Bronchial epithelial cell (primary cell): ENCODE measurements around the gene DUSP1. TPM values are rescaled to one million over a fixed set of nuclear protein-coding genes. Genes with fewer than 3 reads are reported as not detected.
"Not testable (repeated sequence)": the region's sequence is repeated elsewhere in the genome, so short reads cannot be mapped to it uniquely, and the experiment has no call there.

Experiments used
- DNase-seq: peaks from one replicate; pipeline ENCODE4 v3.0.0-alpha.2; 2010; ENCODE audit warnings: low read depth
- FAIRE-seq: peaks from 2 replicates; lab custom pipeline; 2011; peaks lifted over from hg19 to GRCh38; lab: Jason Lieb, UNC
- H3K27me3 ChIP-seq: 2 replicates; pipeline ENCODE4 v1.5.1; 2011; ENCODE audit warnings: low read length; ENCODE audit not compliant: control insufficient read depth, insufficient read depth
- H3K36me3 ChIP-seq: 2 replicates; pipeline ENCODE4 v1.5.1; 2011; ENCODE audit warnings: low read length; ENCODE audit not compliant: control insufficient read depth, insufficient read depth
- H3K4me3 ChIP-seq: 2 replicates; pipeline ENCODE4 v1.5.1; 2011; ENCODE audit warnings: mild to moderate bottlenecking, low read depth, low read length, control low read depth
- total RNA-seq: library from RNA; depleted of rRNA; stranded (reverse); fragments of >200 nt; gene quantifications from 2 replicates; pipeline ENCODE4 v1.2.1, GENCODE V29; 2014
- TF ChIP-seq, protein P1 (sequence below): IDR thresholded peaks from 2 replicates; pipeline ENCODE4 v1.5.1; 2011; ENCODE audit warnings: mild to moderate bottlenecking, moderate library complexity, low read length, control low read depth, inconsistent platforms; ENCODE audit not compliant: insufficient read depth, severe bottlenecking

The DUSP1 gene
- total RNA-seq, 1 donor from 2014 or later = 114 TPM

- no peak for DNase-seq
- Histone ChIP-seq H3K36me3 (no peaks in the 10 kb centered on the region), H3K4me3 (no peak overlapping the region), H3K27me3 (no peaks in the 10 kb centered on the region)
- no peak for FAIRE-seq
- TF ChIP-seq, protein P1, sequence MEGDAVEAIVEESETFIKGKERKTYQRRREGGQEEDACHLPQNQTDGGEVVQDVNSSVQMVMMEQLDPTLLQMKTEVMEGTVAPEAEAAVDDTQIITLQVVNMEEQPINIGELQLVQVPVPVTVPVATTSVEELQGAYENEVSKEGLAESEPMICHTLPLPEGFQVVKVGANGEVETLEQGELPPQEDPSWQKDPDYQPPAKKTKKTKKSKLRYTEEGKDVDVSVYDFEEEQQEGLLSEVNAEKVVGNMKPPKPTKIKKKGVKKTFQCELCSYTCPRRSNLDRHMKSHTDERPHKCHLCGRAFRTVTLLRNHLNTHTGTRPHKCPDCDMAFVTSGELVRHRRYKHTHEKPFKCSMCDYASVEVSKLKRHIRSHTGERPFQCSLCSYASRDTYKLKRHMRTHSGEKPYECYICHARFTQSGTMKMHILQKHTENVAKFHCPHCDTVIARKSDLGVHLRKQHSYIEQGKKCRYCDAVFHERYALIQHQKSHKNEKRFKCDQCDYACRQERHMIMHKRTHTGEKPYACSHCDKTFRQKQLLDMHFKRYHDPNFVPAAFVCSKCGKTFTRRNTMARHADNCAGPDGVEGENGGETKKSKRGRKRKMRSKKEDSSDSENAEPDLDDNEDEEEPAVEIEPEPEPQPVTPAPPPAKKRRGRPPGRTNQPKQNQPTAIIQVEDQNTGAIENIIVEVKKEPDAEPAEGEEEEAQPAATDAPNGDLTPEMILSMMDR = no peak
These were observed 19.5 kb upstream of the DUSP1 start for GRCh38 chr5:172790496-172790889.

GRCh38 chr5:172789687-172790495 lies 18.9 kb upstream of the DUSP1 start:
- Histone ChIP-seq H3K36me3 (no peaks in the 10 kb centered on the region), H3K4me3 (no peak overlapping the region), H3K27me3 (no peaks in the 10 kb centered on the region)
- no peak for DNase-seq
- no peak for FAIRE-seq
- TF ChIP-seq, protein P1 = no peak

DNA sequence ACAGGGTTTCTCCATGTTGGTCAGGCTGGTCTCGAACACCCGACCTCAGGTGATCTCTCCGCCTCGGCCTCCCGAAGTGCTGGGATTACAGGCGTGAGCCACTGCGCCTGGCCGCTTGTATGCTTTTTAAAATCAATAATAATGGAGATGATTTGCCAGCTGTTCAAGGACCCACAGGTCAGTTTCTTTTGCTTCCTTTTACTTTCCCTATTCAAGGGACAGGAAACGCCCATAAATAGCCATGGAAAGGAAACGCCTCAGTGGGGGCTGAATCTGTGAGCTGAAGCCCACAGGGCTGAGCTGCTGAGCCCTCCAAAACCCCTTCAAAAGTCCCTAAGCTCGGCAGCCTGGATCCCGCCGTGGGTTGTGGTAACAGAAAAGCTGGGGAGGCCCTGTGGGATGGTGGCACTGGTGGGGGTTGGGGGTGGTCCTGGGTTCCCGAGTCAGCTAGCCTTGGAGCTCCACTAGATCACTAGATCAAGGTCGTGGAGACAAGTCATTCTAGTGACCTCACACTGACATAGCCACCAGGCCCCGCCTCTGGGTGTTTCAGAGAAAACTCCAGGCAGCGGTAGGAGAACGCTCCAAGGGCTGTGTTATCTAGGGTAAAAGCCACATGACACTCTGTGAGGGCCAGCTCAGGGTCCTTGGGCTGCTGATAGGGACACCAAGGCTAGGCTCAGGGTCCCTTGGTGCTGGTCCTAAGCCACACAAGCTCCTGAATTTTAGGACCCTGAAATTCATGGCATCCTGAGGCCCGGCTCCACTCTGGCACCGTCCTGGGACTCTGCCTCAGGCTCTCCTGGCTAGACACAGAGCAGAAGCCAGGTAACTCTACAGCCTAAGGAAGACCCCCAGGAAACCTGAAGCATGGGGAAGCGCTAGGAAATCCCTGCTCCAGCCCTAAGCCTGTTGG lies 18.0 kb upstream of the DUSP1 start:
- Histone ChIP-seq H3K27me3 (no peaks in the 10 kb centered on the region), H3K4me3 (no peak overlapping the region), H3K36me3 (no peaks in the 10 kb centered on the region)
- DNase-seq (no peak), FAIRE-seq (no peak)
- TF ChIP-seq, protein P1 = no peak

- FAIRE-seq, H3K4me3 ChIP-seq, DNase-seq, H3K36me3 ChIP-seq, H3K27me3 ChIP-seq: not testable (repeated sequence)
These were observed 16.5 kb upstream of the DUSP1 start for GRCh38 chr5:172787538-172787937.

- FAIRE-seq (no peak), DNase-seq (no peak)
- H3K27me3 ChIP-seq = no peaks in the 10 kb centered on the region
- H3K4me3 ChIP-seq = no peak overlapping the region
- TF ChIP-seq, protein P1 = no peak
- H3K36me3 ChIP-seq = no peaks in the 10 kb centered on the region
These were observed 15.9 kb upstream of the DUSP1 start for GRCh38 chr5:172786736-172787462.
